H1 (cell line): ENCODE results near the gene BCAR3. TPM values are rescaled to one million over a fixed set of nuclear protein-coding genes. Genes with fewer than 3 reads are reported as not detected.

Experiments
- CTCF ChIA-PET: fragments of 300-600 bp; sonication (Branson Sonifier 250); formaldehyde crosslinking; loops from one replicate; lab custom pipeline; 2021; ENCODE audit not compliant: partially characterized antibody; lab: Charles Lee
- POLR2A ChIA-PET: fragments of 300-600 bp; sonication (Branson Sonifier 250); formaldehyde crosslinking; loops from one replicate; lab custom pipeline; 2021; ENCODE audit warnings: inconsistent platforms; ENCODE audit not compliant: partially characterized antibody; lab: Charles Lee
- DNase-seq, 2 experiments: peaks; one replicate each; pipeline versions ENCODE4 v3.0.0 to v3.0.0-alpha.2; 2010 to 2022; ENCODE audit warnings: low spot score in 2 of 2, low read depth in 1 of 2, mixed read lengths in 1 of 2
- FAIRE-seq: peaks from 2 replicates; lab custom pipeline; 2011; peaks lifted over from hg19 to GRCh38; lab: Jason Lieb, UNC
- H2AFZ ChIP-seq: 2 replicates; pipeline ENCODE4 v1.8.1; 2012; ENCODE audit warnings: low read length, inconsistent platforms
- H2AK5ac ChIP-seq: 2 replicates; pipeline ENCODE4 v1.6.1; 2013; ENCODE audit warnings: low read depth, low read length
- H2BK120ac ChIP-seq: replicated peaks from 2 replicates; pipeline ENCODE3; 2013; ENCODE audit warnings: low read depth, low read length, inconsistent platforms
- H2BK12ac ChIP-seq: 2 replicates; pipeline ENCODE4 v1.6.1; 2013; ENCODE audit warnings: low read depth, low read length
- H2BK15ac ChIP-seq: 2 replicates; pipeline ENCODE4 v1.6.1; 2013; ENCODE audit warnings: low read length
- H2BK20ac ChIP-seq: 2 replicates; pipeline ENCODE4 v1.6.1; 2013; ENCODE audit warnings: low read length
- H2BK5ac ChIP-seq: 2 replicates; pipeline ENCODE4 v1.6.1; 2013; ENCODE audit warnings: low read depth, low read length
- H3K14ac ChIP-seq: 2 replicates; pipeline ENCODE4 v1.6.1; 2013; ENCODE audit warnings: inconsistent platforms; ENCODE audit not compliant: insufficient read length
- H3K18ac ChIP-seq: 2 replicates; pipeline ENCODE4 v1.6.1; 2013; ENCODE audit warnings: low read length; ENCODE audit errors: extremely low read depth
- H3K23ac ChIP-seq: 2 replicates; pipeline ENCODE4 v1.6.1; 2013; ENCODE audit warnings: inconsistent platforms; ENCODE audit not compliant: insufficient read length
- H3K23me2 ChIP-seq: 2 replicates; pipeline ENCODE4 v1.6.1; 2013; ENCODE audit warnings: low read depth, low read length
- H3K27ac ChIP-seq: 2 replicates; pipeline ENCODE4 v1.6.1; 2011; ENCODE audit warnings: low read depth, low read length, inconsistent platforms
- H3K27me3 ChIP-seq, 4 experiments: replicated peaks in 1 of 4; 1 replicate in 1 of 4; 2 replicates in 3 of 4; pipeline versions ENCODE4 v1.6.1 to v1.8.1; 2011 to 2013; ENCODE audit warnings: low read length in 3 of 4, mild to moderate bottlenecking in 3 of 4, inconsistent platforms in 2 of 4, mixed read lengths in 2 of 4, moderate library complexity in 1 of 4; ENCODE audit not compliant: control insufficient read depth in 3 of 4, insufficient read depth in 3 of 4; ENCODE audit errors: extremely low read depth in 1 of 4
- H3K36me3 ChIP-seq, 4 experiments: 2 replicates each; pipeline versions ENCODE4 v1.6.1 to v1.8.1; 2011 to 2013; ENCODE audit warnings: mild to moderate bottlenecking in 4 of 4, low read length in 3 of 4, moderate library complexity in 2 of 4, control low read depth in 1 of 4, inconsistent platforms in 1 of 4; ENCODE audit not compliant: insufficient read depth in 4 of 4, control insufficient read depth in 2 of 4
- H3K4ac ChIP-seq: replicated peaks from 2 replicates; pipeline ENCODE3; 2013; ENCODE audit warnings: low read length, low read depth, mixed read lengths, inconsistent platforms; ENCODE audit not compliant: insufficient read length
- H3K4me1 ChIP-seq, 4 experiments: replicated peaks in 1 of 4; 1 replicate in 1 of 4; 2 replicates in 3 of 4; pipeline versions ENCODE4 v1.6.1 to v1.8.1; 2011 to 2013; ENCODE audit warnings: low read length in 3 of 4, inconsistent platforms in 2 of 4, mixed read lengths in 1 of 4; ENCODE audit not compliant: insufficient read depth in 4 of 4, control insufficient read depth in 3 of 4
- H3K4me2 ChIP-seq, 2 experiments: 2 replicates each; pipeline versions ENCODE4 v1.6.1 to v1.8.1; 2011 to 2013; ENCODE audit warnings: low read depth in 2 of 2, low read length in 2 of 2, control low read depth in 1 of 2, inconsistent platforms in 1 of 2, mild to moderate bottlenecking in 1 of 2; ENCODE audit not compliant: insufficient read depth in 1 of 2
- H3K4me3 ChIP-seq, 4 experiments: fragments of 200-600, 300-600 bp in 1 of 4; sonication (generic), shearing (Covaris generic), sonication (Bioruptor Twin) in 1 of 4; 2 replicates each; pipeline versions ENCODE4 v1.5.1 to v1.8.1; 2011 to 2016; ENCODE audit warnings: low read length in 4 of 4, low read depth in 3 of 4, control low read depth in 2 of 4, inconsistent platforms in 2 of 4, mild to moderate bottlenecking in 2 of 4, mixed read lengths in 1 of 4, moderate library complexity in 1 of 4; ENCODE audit not compliant: insufficient read depth in 2 of 4; ENCODE audit errors: extremely low read depth in 1 of 4
- H3K56ac ChIP-seq: replicated peaks from 2 replicates; pipeline ENCODE3; 2013; ENCODE audit warnings: low read depth, mild to moderate bottlenecking, mixed read lengths, low read length, inconsistent platforms; ENCODE audit not compliant: insufficient read length
- H3K79me1 ChIP-seq: 2 replicates; pipeline ENCODE4 v1.6.1; 2013; ENCODE audit warnings: low read depth, low read length, control low read depth
- H3K79me2 ChIP-seq, 2 experiments: 2 replicates each; pipeline versions ENCODE4 v1.6.1 to v1.8.1; 2012 to 2013; ENCODE audit warnings: low read length in 2 of 2, mild to moderate bottlenecking in 2 of 2, inconsistent platforms in 1 of 2; ENCODE audit not compliant: insufficient read depth in 2 of 2, control insufficient read depth in 1 of 2
- H3K9ac ChIP-seq, 4 experiments: replicated peaks in 1 of 4; 1 replicate in 1 of 4; 2 replicates in 3 of 4; pipeline versions ENCODE4 v1.6.1 to v1.8.1; 2011 to 2013; ENCODE audit warnings: low read depth in 3 of 4, low read length in 3 of 4, control low read depth in 2 of 4, mild to moderate bottlenecking in 2 of 4, moderate library complexity in 2 of 4, inconsistent platforms in 1 of 4; ENCODE audit errors: extremely low read depth in 1 of 4
- H3K9me3 ChIP-seq, 2 experiments: 2 replicates each; pipeline versions ENCODE4 v1.6.1 to v1.8.1; 2012 to 2013; ENCODE audit warnings: mild to moderate bottlenecking in 2 of 2, moderate library complexity in 2 of 2, control low read depth in 1 of 2, inconsistent platforms in 1 of 2, low read depth in 1 of 2, low read length in 1 of 2, mixed read lengths in 1 of 2; ENCODE audit not compliant: insufficient read depth in 2 of 2
- H4K20me1 ChIP-seq, 2 experiments: replicated peaks in 1 of 2; 2 replicates each; pipeline versions ENCODE3 to v1.8.1; 2011 to 2013; ENCODE audit warnings: inconsistent platforms in 2 of 2, low read length in 2 of 2, mild to moderate bottlenecking in 1 of 2; ENCODE audit not compliant: insufficient read depth in 2 of 2, control insufficient read depth in 1 of 2
- H4K5ac ChIP-seq: 2 replicates; pipeline ENCODE4 v1.6.1; 2013; ENCODE audit warnings: low read length, low read depth, mixed read lengths, inconsistent platforms; ENCODE audit not compliant: insufficient read length
- H4K8ac ChIP-seq: 2 replicates; pipeline ENCODE4 v1.8.0; 2013; ENCODE audit warnings: mild to moderate bottlenecking, moderate library complexity, low read length, inconsistent platforms; ENCODE audit not compliant: insufficient read depth; ENCODE audit errors: extremely low read depth
- H4K91ac ChIP-seq: replicated peaks from 2 replicates; pipeline ENCODE3; 2013; ENCODE audit warnings: low read length, mixed read lengths, inconsistent platforms; ENCODE audit not compliant: insufficient read length
- CBX8 ChIP-seq: fragments of 300-800, 300-1000 bp; sonication (generic); IDR thresholded peaks from 2 replicates; pipeline ENCODE4 v1.7.1; 2016; ENCODE audit warnings: low read depth, low read length, borderline replicate concordance
- CREB1 ChIP-seq: IDR thresholded peaks from 2 replicates; pipeline ENCODE4 v1.6.1; 2012; ENCODE audit warnings: inconsistent platforms
- KDM1A ChIP-seq: fragments of 200-600, 300-600 bp; sonication (generic); IDR thresholded peaks from 2 replicates; pipeline ENCODE4 v1.7.1; 2016; ENCODE audit warnings: mild to moderate bottlenecking, low read length, borderline replicate concordance
- NRF1 ChIP-seq: IDR thresholded peaks from 2 replicates; pipeline ENCODE4 v1.6.1; 2011; ENCODE audit warnings: mild to moderate bottlenecking, low read depth, low read length, improper control_type of control experiment
- RFX5 ChIP-seq: IDR thresholded peaks from 2 replicates; pipeline ENCODE4 v1.6.1; 2011; ENCODE audit warnings: low read depth, low read length, improper control_type of control experiment, borderline replicate concordance
- SP1 ChIP-seq: IDR thresholded peaks from 2 replicates; pipeline ENCODE4 v1.6.1; 2011; ENCODE audit warnings: low read depth, low read length
- TBP ChIP-seq: IDR thresholded peaks from 2 replicates; pipeline ENCODE4 v1.6.1; 2011; ENCODE audit warnings: low read depth, low read length, improper control_type of control experiment
- WGBS, 2 experiments: shearing (Covaris generic) in 1 of 2; methylation state at CpG; one replicate each; pipeline versions ENCODE4 v1.1.6 to v1.1.7; 2013 to 2015; ENCODE audit warnings: low lambda C conversion rate in 2 of 2, mixed read lengths in 2 of 2, inconsistent platforms in 1 of 2, low coverage in 1 of 2, missing lambda C conversion rate in 1 of 2; ENCODE audit not compliant: insufficient replicate concordance in 2 of 2, insufficient coverage in 1 of 2, insufficient read length in 1 of 2; ENCODE audit errors: extremely low coverage in 1 of 2, missing lambda C conversion rate in 1 of 2; 5-methylcytosine and 5-hydroxymethylcytosine counted together
- polyA plus RNA-seq, 7 experiments: library from polyadenylated mRNA; depleted of rRNA in 3 of 7; stranded (reverse) in 5 of 7; unstranded in 2 of 7; fragments of >200 nt in 5 of 7; fragments of 200-250 nt in 2 of 7; gene quantifications; 1 replicate in 5 of 7; 2 replicates in 1 of 7; 4 replicates in 1 of 7; pipeline versions ENCODE4 v1.2.1 to v1.2.3, GENCODE V29; 2011 to 2013; ENCODE audit warnings: missing spikeins in 2 of 7, mixed read lengths in 2 of 7
- total RNA-seq: library from RNA; stranded (reverse); fragmentation: NEBNext Ultra II Directional; extraction: Animal tissue kit (Norgen Biotek cat#: 25700); gene quantifications from 2 replicates; pipeline ENCODE4 v1.2.1, GENCODE V29; 2021

BCAR3 gene
- total and polyA plus RNA-seq, 2 of the 8 experiments (the other 6 are each of a cell fraction or from before 2014, with no cell fraction given): 5.6 to 9.2 TPM

- Histone ChIP-seq H2BK12ac (no peak overlapping the region), H4K20me1 (peaks cover 0 to 2% of the 10 kb centered on the region in 2 experiments), H3K9me3 (no peaks in the 10 kb centered on the region), H3K79me1 (no peaks in the 10 kb centered on the region; the same call in 1 of the 2 replicates), H4K91ac (no peak overlapping the region), H2BK15ac (no peak overlapping the region), H4K8ac (no peak overlapping the region), H3K18ac (no peak overlapping the region), H3K9ac (no peak overlapping the region), H3K23me2 (no peaks in the 10 kb centered on the region), H4K5ac (no peak overlapping the region), H2AK5ac (no peak overlapping the region), H2BK5ac (no peak overlapping the region), H3K56ac (no peak overlapping the region), H3K4me3 (no peak overlapping the region), H3K79me2 (no peaks in the 10 kb centered on the region), H3K36me3 (peaks cover 2 to 45% (median 9%) of the 10 kb centered on the region in 4 experiments; a peak in 6 of 8 replicates), H2AFZ (no peak overlapping the region), H3K27me3 (no peaks in the 10 kb centered on the region), H3K4me1 (no peaks in the 10 kb centered on the region), H3K4me2 (no peak overlapping the region), H3K27ac (no peak overlapping the region), H3K23ac (no peak overlapping the region), H2BK20ac (no peak overlapping the region), H3K4ac (no peak overlapping the region), H2BK120ac (no peak overlapping the region), H3K14ac (no peak overlapping the region)
- no peak for FAIRE-seq
- DNase-seq: no peak
- TF ChIP-seq TBP (no peak), NRF1 (no peak), CREB1 (no peak), SP1 (no peak), CBX8 (no peak), KDM1A (no peak), RFX5 (no peak)
- WGBS, 2 experiments: 67% methylated on average over 1 of the region's 1 CpG; no CpG with 5 or more reads in 1 of the 2 experiments
- ChIA-PET POLR2A (interaction anchor here (1.1 kb wide), 1 partner anchor 95 kb away, joined by 4 read pairs; the partner anchor contains the start of gene FNBP1L), CTCF (interaction anchor here (0.6 to 1.0 kb wide), 3 partner anchors 87 to 456 kb away, joined by 3 to 4 read pairs (median 3); no protein-coding TSS in a partner anchor)
These were observed 139.2 kb downstream of the BCAR3 start for GRCh38 chr1:93542398-93542797.
